Measurements from ENCODE around the gene LRRC51.

The LRRC51 gene

GRCh38 chr11:72080326-72081183, at the start of gene LRRC51, which contains the start of gene NUMA1:
Gene LRRC51, plus strand, starts transcription at chr11:72080850. Its CDS starts 8,234 bp downstream, at chr11:72089084.
Gene NUMA1, minus strand, starts transcription at chr11:72080542. Its CDS starts 44,599 bp downstream, at chr11:72035943.
- DNase-seq, result peak; percentile 99

GRCh38 chr11:72036687-72037086, 44.0 kb upstream of the LRRC51 start:
- no peak for DNase-seq

GRCh38 chr11:72037554-72038311, 42.9 kb upstream of the LRRC51 start:
- no peak for DNase-seq

- DNase-seq, result no peak
Observed at GRCh38 chr11:72038491-72038890, 42.2 kb upstream of the LRRC51 start.

- no peak for DNase-seq
Observed at GRCh38 chr11:72039031-72039855, 41.4 kb upstream of the LRRC51 start.

GRCh38 chr11:72039856-72040401, 40.7 kb upstream of the LRRC51 start:
- peak; percentile 8 for DNase-seq

GRCh38 chr11:72040491-72041363, 39.9 kb upstream of the LRRC51 start:
- peak; percentile 68 for DNase-seq

GRCh38 chr11:72041364-72042063, 39.1 kb upstream of the LRRC51 start:
- peak; percentile 51 for DNase-seq

GRCh38 chr11:72042064-72042745, 38.4 kb upstream of the LRRC51 start:
- DNase-seq, result no peak

GRCh38 chr11:72045849-72046248, 34.8 kb upstream of the LRRC51 start:
- no peak for DNase-seq

- DNase-seq, result no peak
Observed at GRCh38 chr11:72048766-72049460, 31.7 kb upstream of the LRRC51 start.

GRCh38 chr11:72058416-72059034, 22.1 kb upstream of the LRRC51 start:
- DNase-seq, result no peak

- DNase-seq, result no peak
Observed at GRCh38 chr11:72061739-72062396, 18.8 kb upstream of the LRRC51 start.

GRCh38 chr11:72066855-72067254, 13.8 kb upstream of the LRRC51 start:
- DNase-seq, result no peak

- no peak for DNase-seq
Observed at GRCh38 chr11:72067266-72067665, 13.4 kb upstream of the LRRC51 start.

GRCh38 chr11:72067676-72068075, 13.0 kb upstream of the LRRC51 start:
- no peak for DNase-seq

- no peak for DNase-seq
Observed at GRCh38 chr11:72069200-72069599, 11.4 kb upstream of the LRRC51 start.

GRCh38 chr11:72069787-72070251, 10.8 kb upstream of the LRRC51 start:
- DNase-seq, result no peak

GRCh38 chr11:72070491-72070890, 10.2 kb upstream of the LRRC51 start:
- no peak for DNase-seq

Data from activated effector memory CD4-positive, alpha-beta T cell treated with Interleukin-2 at 50 U/mL for 16 hours (primary cell).